Effector memory CD8-positive, alpha-beta T cell (primary cell): ENCODE measurements around the gene PIAS4.

Source experiments
- ATAC-seq: fragments of 150-1000 bp; cut with Tn5 transposase; replicated peaks from 2 replicates; pipeline ENCODE4 v1.10.0; 2021; ENCODE audit warnings: mild to moderate bottlenecking, moderate library complexity
- DNase-seq, 3 experiments: peaks; one replicate each; pipeline ENCODE4 v3.0.0; 2021
- H3K27ac Mint-ChIP-seq, 2 donors: one replicate each; pipeline ENCODE4 v1.8.0; 2022; ENCODE audit warnings: mild to moderate bottlenecking in 2 of 2, mixed read lengths in 2 of 2, moderate library complexity in 2 of 2
- H3K27me3 Mint-ChIP-seq, 2 donors: one replicate each; pipeline ENCODE4 v1.8.0; 2022; ENCODE audit warnings: mixed read lengths in 2 of 2
- H3K36me3 Mint-ChIP-seq: one replicate; pipeline ENCODE4 v1.8.0; 2022; ENCODE audit warnings: mild to moderate bottlenecking, moderate library complexity, mixed read lengths; ENCODE audit not compliant: insufficient read depth
- H3K4me1 Mint-ChIP-seq, 2 donors: one replicate each; pipeline ENCODE4 v1.8.0; 2022; ENCODE audit warnings: low read depth in 2 of 2, mixed read lengths in 2 of 2
- H3K4me3 Mint-ChIP-seq, 2 donors: one replicate each; pipeline ENCODE4 v1.8.0; 2022; ENCODE audit warnings: mild to moderate bottlenecking in 2 of 2, mixed read lengths in 2 of 2, moderate library complexity in 2 of 2
- H3K9me3 Mint-ChIP-seq, 2 donors: one replicate each; pipeline ENCODE4 v1.8.0; 2022; ENCODE audit warnings: mixed read lengths in 2 of 2

Gene PIAS4

GRCh38 chr19:4052993-4053422 is 45.5 kb downstream of the PIAS4 start:
- peak overlapping the region; percentile 68 to 87 for H3K27ac Mint-ChIP-seq

GRCh38 chr19:4053423-4054324 is 46.1 kb downstream of the PIAS4 start:
- H3K36me3 Mint-ChIP-seq, result peaks cover 95% of the 10 kb centered on the region
- no peaks in the 10 kb centered on the region for H3K9me3 Mint-ChIP-seq
- peaks cover 46 to 53% of the 10 kb centered on the region in 2 donors for H3K4me1 Mint-ChIP-seq
- ATAC-seq, result no peak
- no peak for DNase-seq
- no peaks in the 10 kb centered on the region for H3K27me3 Mint-ChIP-seq
- H3K4me3 Mint-ChIP-seq, result peak overlapping the region; percentile 72 to 73
- peak overlapping the region; percentile 68 to 87 for H3K27ac Mint-ChIP-seq

More at GRCh38 chr19:4052993-4053422, 45.5 kb downstream of the PIAS4 start:
- DNase-seq (no peak), ATAC-seq (no peak)
- no peaks in the 10 kb centered on the region for H3K27me3 Mint-ChIP-seq
- H3K9me3 Mint-ChIP-seq, result no peaks in the 10 kb centered on the region
- H3K4me1 Mint-ChIP-seq, result peaks cover 44 to 50% of the 10 kb centered on the region in 2 donors
- peak overlapping the region; percentile 72 to 73 for H3K4me3 Mint-ChIP-seq
- H3K36me3 Mint-ChIP-seq, result peaks cover 96% of the 10 kb centered on the region

GRCh38 chr19:4054441-4055208 is 47.1 kb downstream of the PIAS4 start:
- Mint-ChIP-seq H3K27ac (peak overlapping the region in 1 of 2 donors; percentile 95), H3K4me3 (no peak overlapping the region), H3K36me3 (peaks cover 95% of the 10 kb centered on the region), H3K27me3 (no peaks in the 10 kb centered on the region), H3K4me1 (peaks cover 48 to 57% of the 10 kb centered on the region in 2 donors), H3K9me3 (no peaks in the 10 kb centered on the region)
- no peak for ATAC-seq
- no peak for DNase-seq

- no peak for ATAC-seq
- Mint-ChIP-seq H3K27me3 (no peaks in the 10 kb centered on the region), H3K4me3 (no peak overlapping the region), H3K9me3 (no peaks in the 10 kb centered on the region), H3K27ac (peak overlapping the region in 1 of 2 donors; percentile 95), H3K36me3 (peaks cover 95% of the 10 kb centered on the region), H3K4me1 (peaks cover 45 to 53% of the 10 kb centered on the region in 2 donors)
- no peak for DNase-seq
These were observed 47.6 kb downstream of the PIAS4 start for GRCh38 chr19:4055209-4055552.

GRCh38 chr19:4057931-4058692 is 50.6 kb downstream of the PIAS4 start:
- Mint-ChIP-seq H3K4me3 (peak overlapping the region; percentile 86 to 89), H3K4me1 (peaks cover 44 to 45% of the 10 kb centered on the region in 2 donors), H3K27me3 (no peaks in the 10 kb centered on the region), H3K36me3 (peaks cover 87% of the 10 kb centered on the region), H3K27ac (peak overlapping the region; percentile 95), H3K9me3 (no peaks in the 10 kb centered on the region)
- DNase-seq, result peak in 1 of 3 experiments; percentile 45
- peak; percentile 28 for ATAC-seq

- no peaks in the 10 kb centered on the region for H3K9me3 Mint-ChIP-seq
- peaks cover 40 to 41% of the 10 kb centered on the region in 2 donors for H3K4me1 Mint-ChIP-seq
- H3K36me3 Mint-ChIP-seq, result peaks cover 80% of the 10 kb centered on the region
- H3K27me3 Mint-ChIP-seq, result no peaks in the 10 kb centered on the region
- H3K4me3 Mint-ChIP-seq, result peak overlapping the region; percentile 86 to 89
- peak overlapping the region; percentile 95 for H3K27ac Mint-ChIP-seq
- ATAC-seq, result no peak
- no peak for DNase-seq
These were observed 51.3 kb downstream of the PIAS4 start for GRCh38 chr19:4058693-4059452.

- no peaks in the 10 kb centered on the region for H3K27me3 Mint-ChIP-seq
- H3K4me1 Mint-ChIP-seq, result peaks cover 40 to 42% of the 10 kb centered on the region in 2 donors
- DNase-seq, result no peak
- H3K27ac Mint-ChIP-seq, result peak overlapping the region; percentile 95
- peak overlapping the region; percentile 86 to 89 for H3K4me3 Mint-ChIP-seq
- peak; percentile 18 for ATAC-seq
- peaks cover 83% of the 10 kb centered on the region for H3K36me3 Mint-ChIP-seq
- H3K9me3 Mint-ChIP-seq, result no peaks in the 10 kb centered on the region
These were observed 51.9 kb downstream of the PIAS4 start for GRCh38 chr19:4059453-4059871.

- ATAC-seq, result peak; percentile 66
- Mint-ChIP-seq H3K9me3 (no peaks in the 10 kb centered on the region), H3K4me3 (peak overlapping the region; percentile 86 to 89), H3K4me1 (peaks cover 40 to 42% of the 10 kb centered on the region in 2 donors), H3K27me3 (no peaks in the 10 kb centered on the region), H3K27ac (peak overlapping the region; percentile 95), H3K36me3 (peaks cover 80% of the 10 kb centered on the region)
- DNase-seq, result peak; percentile 80 to 83 (median 80)
These were observed 52.5 kb downstream of the PIAS4 start for GRCh38 chr19:4059891-4060620.

- Mint-ChIP-seq H3K9me3 (no peaks in the 10 kb centered on the region), H3K27ac (peak overlapping the region; percentile 95), H3K36me3 (peaks cover 74% of the 10 kb centered on the region), H3K4me1 (peaks cover 36 to 42% of the 10 kb centered on the region in 2 donors), H3K4me3 (peak overlapping the region; percentile 86 to 89), H3K27me3 (no peaks in the 10 kb centered on the region)
- no peak for DNase-seq
- ATAC-seq, result no peak
These were observed 53.2 kb downstream of the PIAS4 start for GRCh38 chr19:4060621-4061177.

- Mint-ChIP-seq H3K27me3 (no peaks in the 10 kb centered on the region), H3K4me1 (peaks cover 31 to 38% of the 10 kb centered on the region in 2 donors), H3K27ac (peak overlapping the region in 1 of 2 donors; percentile 95), H3K4me3 (peak overlapping the region; percentile 86 to 89), H3K9me3 (no peaks in the 10 kb centered on the region), H3K36me3 (peaks cover 74% of the 10 kb centered on the region)
- ATAC-seq (no peak), DNase-seq (peak in 1 of 3 experiments; percentile 48)
These were observed 53.7 kb downstream of the PIAS4 start for GRCh38 chr19:4061178-4061682.

GRCh38 chr19:4061683-4062418 is 54.3 kb downstream of the PIAS4 start:
- Mint-ChIP-seq H3K27ac (peak overlapping the region; percentile 89 to 92), H3K27me3 (no peaks in the 10 kb centered on the region), H3K36me3 (peaks cover 71% of the 10 kb centered on the region), H3K9me3 (no peaks in the 10 kb centered on the region), H3K4me1 (peaks cover 30 to 33% of the 10 kb centered on the region in 2 donors), H3K4me3 (peak overlapping the region; percentile 85 to 89)
- ATAC-seq (no peak), DNase-seq (no peak)
